NCI-H2081 (cell line): ENCODE measurements around the gene IGFBP6.
"Not testable (repeated sequence)": the region's sequence is repeated elsewhere in the genome, so short reads cannot be mapped to it uniquely, and the experiment has no call there.

Experiments
- DNase-seq, 2 experiments: peaks; one replicate each; lab custom pipeline; 2025; lab: John Stamatoyannopoulos, UW

The IGFBP6 gene

GRCh38 chr12:53096759-53097158 is 708 bp upstream of the IGFBP6 start:
- no peak for DNase-seq

- peak in 1 of 2 experiments; percentile 31 for DNase-seq
These were observed 282 bp upstream of the IGFBP6 start for GRCh38 chr12:53097207-53097563.

- no peak for DNase-seq
These were observed 1.0 kb downstream of the IGFBP6 start for GRCh38 chr12:53098354-53098981.

- peak; percentile 70 to 73 for DNase-seq
These were observed 1.8 kb downstream of the IGFBP6 start for GRCh38 chr12:53099071-53099882.

GRCh38 chr12:53100466-53101151 is 3.1 kb downstream of the IGFBP6 start:
- DNase-seq, result no peak

- no peak for DNase-seq
These were observed 3.8 kb downstream of the IGFBP6 start for GRCh38 chr12:53101266-53101665.

GRCh38 chr12:53101931-53102781 is 4.7 kb downstream of the IGFBP6 start:
- DNase-seq, result no peak

- peak; percentile 12 to 46 for DNase-seq
These were observed 5.7 kb downstream of the IGFBP6 start, which contains the start of gene SOAT2 for GRCh38 chr12:53102883-53103807. TSS of gene SOAT2 (plus strand) at chr12:53103486. CDS start at chr12:53103578, 92 bp downstream.

- DNase-seq, result no peak
These were observed 6.4 kb downstream of the IGFBP6 start for GRCh38 chr12:53103860-53104305.

- no peak for DNase-seq
These were observed 7.8 kb downstream of the IGFBP6 start for GRCh38 chr12:53105256-53105655.

GRCh38 chr12:53105712-53106439 is 8.4 kb downstream of the IGFBP6 start:
- no peak for DNase-seq

- DNase-seq, result no peak
These were observed 9.7 kb downstream of the IGFBP6 start for GRCh38 chr12:53107122-53107521.

GRCh38 chr12:53112431-53112830 is 15.0 kb downstream of the IGFBP6 start:
- DNase-seq, result not testable (repeated sequence)

- no peak for DNase-seq
These were observed 15.8 kb downstream of the IGFBP6 start for GRCh38 chr12:53113136-53113705.

GRCh38 chr12:53113951-53114350 is 16.5 kb downstream of the IGFBP6 start:
- DNase-seq, result no peak

GRCh38 chr12:53115112-53115890 is 17.8 kb downstream of the IGFBP6 start:
- DNase-seq, result no peak

GRCh38 chr12:53115891-53116648 is 18.6 kb downstream of the IGFBP6 start:
- DNase-seq, result no peak

- DNase-seq, result no peak
These were observed 21.4 kb downstream of the IGFBP6 start for GRCh38 chr12:53118751-53119300.
